Breast epithelium (tissue), 3 donors: ENCODE measurements around the gene ISOC1.

ENCODE experiments used
- CTCF ChIP-seq, 3 donors: fragments of 450-650 bp; IDR thresholded peaks; one replicate each; pipeline ENCODE4 v1.5.1; 2016 to 2017; ENCODE audit warnings: antibody characterized with exemption in 3 of 3, mild to moderate bottlenecking in 3 of 3, moderate library complexity in 3 of 3
- POLR2A ChIP-seq: fragments of 450-650 bp; IDR thresholded peaks from one replicate; pipeline ENCODE4 v1.6.1; 2016; ENCODE audit warnings: antibody characterized with exemption, mild to moderate bottlenecking, moderate library complexity
- POLR2AphosphoS5 ChIP-seq, 3 donors: sonication (generic); formaldehyde crosslinking; IDR thresholded peaks; one replicate each; pipeline ENCODE4 v1.6.1; 2017; ENCODE audit warnings: antibody characterized with exemption in 3 of 3

- TF ChIP-seq CTCF (IDR thresholded peaks at IDR 0.05), result no peak
- TF ChIP-seq POLR2AphosphoS5 (IDR thresholded peaks at IDR 0.05), result no peak
- no peak for TF ChIP-seq POLR2A
Measured at GRCh38 chr5:129135633-129136032, 41.1 kb downstream of the ISOC1 start.
